Head of caudate nucleus (tissue), 42 donors: ENCODE data around the gene CFAP119.
"Not testable (repeated sequence)": the region's sequence is repeated elsewhere in the genome, so short reads cannot be mapped to it uniquely, and the experiment has no call there.

Source experiments
- DNase-seq, 42 donors: peaks; one replicate each; pipeline versions ENCODE4 v3.0.0 to v3.0.0-alpha.2; 2020 to 2021; ENCODE audit warnings: mixed read lengths in 7 of 42
- intact Hi-C: fragments of 100-400 bp; cut with DNase I; formaldehyde crosslinking; loops from one replicate; pipeline ENCODE4 v1.15.0; 2022

CFAP119 gene

DNA sequence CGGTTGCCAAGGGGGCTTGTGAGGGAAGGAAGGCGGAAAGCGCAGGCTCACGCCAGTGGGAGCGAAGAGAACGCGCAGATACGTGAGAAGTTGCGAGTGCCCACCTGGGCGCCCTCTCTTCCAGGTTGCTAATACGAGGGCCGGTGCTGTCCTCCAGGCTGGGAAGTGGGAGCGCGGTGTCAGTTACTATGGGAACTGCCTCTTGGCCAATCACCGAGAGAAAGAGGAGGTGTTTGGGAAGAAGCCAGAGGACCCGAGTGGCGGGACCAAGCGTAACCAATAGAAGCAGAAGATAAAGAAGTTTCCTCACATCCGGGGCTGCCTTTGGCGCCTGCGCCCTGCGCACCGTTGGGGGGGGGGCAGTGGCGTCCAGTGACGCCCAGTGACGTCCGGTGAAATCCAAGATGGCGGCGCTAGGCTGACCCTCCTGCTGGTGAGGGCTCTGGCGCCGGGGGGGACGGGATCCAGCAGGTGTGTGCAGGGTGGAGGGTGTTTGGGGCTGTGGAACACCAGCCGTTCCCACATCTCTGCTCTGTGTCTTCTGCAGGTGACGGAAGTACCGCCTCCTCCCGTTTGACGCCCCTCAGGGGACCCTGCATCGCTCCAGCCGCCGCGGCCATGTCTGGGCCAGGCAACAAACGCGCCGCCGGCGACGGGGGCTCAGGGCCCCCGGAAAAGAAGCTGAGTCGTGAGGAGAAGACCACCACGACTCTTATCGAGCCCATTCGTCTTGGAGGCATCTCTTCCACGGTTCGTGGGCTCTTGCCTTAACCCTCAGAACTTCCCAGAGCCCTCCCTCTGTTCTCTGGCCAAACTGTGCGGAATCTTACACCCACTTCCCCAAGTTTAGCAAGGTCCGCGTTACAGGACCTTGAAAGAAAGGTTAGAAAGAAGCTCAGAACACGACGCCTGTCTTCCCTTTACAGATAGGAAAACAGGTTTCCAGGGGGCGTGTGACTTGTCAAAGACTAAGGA is at the start of gene CFAP119, which contains the start of gene RNF40:
Gene CFAP119 (minus strand): TSS at position 135 of the 975 bp plus-strand sequence. CDS start 314 bp downstream, outside the sequence.
Gene RNF40 (plus strand): TSS at position 395 of the 975 bp plus-strand sequence. CDS start 224 bp downstream, at position 619.
- peak; percentile 94 to 99 (median 97) for DNase-seq
- intact Hi-C loops = loop anchor here (2.0 kb wide), 1 partner anchor 13 kb away; the partner anchor contains the start of gene PHKG2

DNA sequence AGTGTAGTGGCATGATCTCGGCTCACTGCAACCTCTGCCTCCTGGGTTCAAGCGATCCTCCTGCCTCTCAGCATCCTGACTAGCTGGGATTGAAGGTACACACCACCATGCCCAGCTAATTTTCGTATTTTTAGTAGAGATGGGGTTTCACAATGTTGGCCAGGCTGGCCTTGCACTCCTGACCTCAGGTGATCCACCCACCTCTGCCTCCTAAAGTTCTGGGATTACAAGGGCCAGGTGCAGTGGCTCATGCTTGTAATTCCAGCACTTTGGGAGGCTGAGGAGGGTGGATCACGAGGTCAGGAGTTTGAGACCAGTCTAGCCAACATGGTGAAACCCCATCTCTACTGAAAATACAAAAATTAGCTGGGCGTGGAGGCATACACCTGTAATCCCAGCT is 47.8 kb upstream of the CFAP119 start:
- not testable (repeated sequence) for DNase-seq
- intact Hi-C loops = loop anchor here (5.0 to 10.0 kb wide), 2 partner anchors 68 to 115 kb away; partner anchors contain the start of gene FBXL19

DNA sequence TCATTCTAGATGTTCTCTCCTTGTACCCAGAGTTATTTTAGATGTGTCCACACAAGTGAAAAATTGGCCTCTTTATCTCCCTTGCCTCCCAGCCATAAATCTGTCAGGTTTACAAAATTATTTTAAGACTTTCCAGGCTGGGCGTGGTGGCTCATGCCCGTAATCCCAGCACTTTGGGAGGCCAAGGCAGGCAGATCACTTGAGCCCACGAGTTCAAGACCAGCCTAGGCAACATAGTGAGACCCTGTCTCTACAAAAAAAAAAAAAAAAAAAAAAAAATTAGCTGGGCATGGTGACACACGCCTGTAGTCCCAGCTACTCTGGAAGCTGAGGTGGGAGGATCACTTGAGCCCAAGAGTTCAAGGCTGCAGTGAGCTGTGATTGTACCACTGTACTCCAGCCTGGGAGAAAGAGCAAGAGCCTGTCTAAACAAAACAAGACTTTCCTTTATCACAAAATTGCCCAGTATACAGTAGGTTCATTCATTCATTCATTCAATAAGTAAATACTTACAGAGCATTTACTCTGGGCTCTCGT is 47.1 kb upstream of the CFAP119 start:
- not testable (repeated sequence) for DNase-seq
- intact Hi-C loops = loop anchor here (5.0 to 10.0 kb wide), 2 partner anchors 68 to 116 kb away; partner anchors contain the start of gene FBXL19

DNA sequence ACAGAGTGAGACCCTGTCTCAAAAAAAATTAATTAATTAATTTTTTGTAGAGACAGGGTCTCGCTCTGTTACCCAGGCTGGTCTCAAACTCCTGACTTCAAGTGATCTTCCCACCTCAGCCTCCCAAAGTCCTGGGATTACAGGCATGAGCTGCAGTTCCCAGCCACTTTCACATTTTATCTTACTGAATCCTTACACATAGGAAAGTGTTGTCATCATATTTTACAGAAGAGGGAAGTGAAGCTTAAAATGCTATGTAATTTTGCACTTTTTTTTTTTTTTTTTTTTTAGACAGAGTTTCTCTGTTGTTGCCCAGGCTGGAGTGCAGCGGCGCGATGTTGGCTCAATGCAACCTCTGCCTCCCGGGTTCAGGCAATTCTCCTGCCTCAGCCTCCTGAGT is 46.3 kb upstream of the CFAP119 start:
- intact Hi-C loops = loop anchor here (5.0 to 10.0 kb wide), 2 partner anchors 69 to 117 kb away; partner anchors contain the start of gene FBXL19
- no peak for DNase-seq

DNA sequence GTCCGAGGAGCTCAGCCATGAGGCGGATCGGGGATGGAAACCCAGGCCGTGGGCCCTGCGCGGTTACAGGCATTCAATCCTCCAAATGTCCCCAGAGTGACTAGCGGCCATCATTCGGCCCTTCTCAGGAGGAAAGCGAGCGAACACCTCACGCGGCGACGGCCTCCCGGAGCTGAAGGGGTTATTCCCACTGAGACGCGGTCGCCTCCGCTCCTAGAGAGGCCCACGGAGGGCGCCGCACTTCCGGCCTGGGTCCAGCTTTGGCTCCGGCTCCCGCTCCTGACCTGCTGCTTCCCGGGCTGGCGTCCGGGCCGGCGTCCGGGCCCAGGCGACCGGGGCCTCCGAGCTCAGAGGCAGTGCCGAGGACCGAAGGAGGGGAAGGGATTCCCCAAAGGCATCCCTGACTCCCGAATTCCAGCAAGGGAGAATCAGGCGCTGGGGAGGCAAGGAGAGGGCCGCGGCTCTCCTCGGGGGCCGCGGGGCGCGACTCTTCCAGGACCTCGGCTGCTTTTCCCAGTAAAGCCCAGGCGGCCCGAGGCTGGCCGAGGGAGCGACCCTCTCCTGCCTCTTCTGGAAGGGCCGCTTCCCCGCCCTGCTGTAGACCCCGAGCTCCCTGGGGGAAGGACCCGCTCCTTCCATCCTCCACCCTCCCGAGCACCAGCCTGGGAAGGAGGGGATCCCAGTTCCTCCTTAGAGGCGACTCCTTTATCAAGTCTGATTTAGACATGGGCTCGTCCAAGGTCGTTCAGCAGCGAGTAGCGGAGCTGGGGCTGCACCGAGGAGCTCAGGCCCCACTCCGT is 43.7 kb upstream of the CFAP119 start:
- peak; percentile 70 to 96 (median 90) for DNase-seq
- intact Hi-C loops = loop anchor here (2.0 to 10.0 kb wide), 3 partner anchors 19 to 119 kb away; partner anchors contain the start of genes FBXL19 and ZNF629

DNA sequence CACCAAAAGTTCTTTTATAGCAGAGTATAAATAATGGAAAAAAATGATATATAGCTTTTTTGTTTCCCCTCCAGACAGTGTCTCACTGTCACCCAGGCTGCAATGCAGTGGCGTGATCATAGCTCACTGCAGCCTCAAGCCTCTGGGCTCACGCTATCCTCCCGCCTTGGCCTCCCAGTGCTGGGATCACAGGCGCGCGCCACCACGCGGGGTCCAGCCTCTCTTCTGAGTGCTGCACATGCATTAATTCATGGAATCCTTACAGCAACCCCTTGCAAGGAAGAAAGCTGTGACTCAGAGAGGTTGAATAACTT is 43.2 kb upstream of the CFAP119 start:
- peak in 6 of 42 donors; percentile 17 to 48 (median 26) for DNase-seq
- intact Hi-C loops = loop anchor here (5.0 to 10.0 kb wide), 2 partner anchors 72 to 120 kb away; partner anchors contain the start of gene FBXL19

DNA sequence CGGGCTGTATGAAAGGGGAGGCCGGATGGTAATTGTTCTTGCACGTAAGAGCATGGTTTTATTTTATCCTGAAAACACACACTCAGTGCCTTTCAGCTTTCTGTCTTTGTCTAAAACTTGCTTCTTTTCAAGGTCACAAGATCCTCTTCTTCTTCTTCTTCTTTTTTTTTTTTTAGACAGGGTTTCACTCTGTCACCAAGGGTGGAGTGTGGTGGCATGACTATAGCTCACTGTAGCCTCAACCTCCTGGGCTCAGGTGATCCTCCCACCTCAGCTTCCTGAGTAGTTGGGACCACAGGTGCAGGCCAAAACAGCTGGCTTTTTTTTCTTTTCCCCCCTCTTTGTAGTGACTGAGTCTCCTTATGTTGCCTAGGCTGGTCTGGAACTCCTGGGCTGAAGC is 41.1 kb upstream of the CFAP119 start:
- intact Hi-C loops = loop anchor here (10.0 kb wide), 1 partner anchor 122 kb away; the partner anchor contains the start of gene FBXL19
- no peak for DNase-seq

DNA sequence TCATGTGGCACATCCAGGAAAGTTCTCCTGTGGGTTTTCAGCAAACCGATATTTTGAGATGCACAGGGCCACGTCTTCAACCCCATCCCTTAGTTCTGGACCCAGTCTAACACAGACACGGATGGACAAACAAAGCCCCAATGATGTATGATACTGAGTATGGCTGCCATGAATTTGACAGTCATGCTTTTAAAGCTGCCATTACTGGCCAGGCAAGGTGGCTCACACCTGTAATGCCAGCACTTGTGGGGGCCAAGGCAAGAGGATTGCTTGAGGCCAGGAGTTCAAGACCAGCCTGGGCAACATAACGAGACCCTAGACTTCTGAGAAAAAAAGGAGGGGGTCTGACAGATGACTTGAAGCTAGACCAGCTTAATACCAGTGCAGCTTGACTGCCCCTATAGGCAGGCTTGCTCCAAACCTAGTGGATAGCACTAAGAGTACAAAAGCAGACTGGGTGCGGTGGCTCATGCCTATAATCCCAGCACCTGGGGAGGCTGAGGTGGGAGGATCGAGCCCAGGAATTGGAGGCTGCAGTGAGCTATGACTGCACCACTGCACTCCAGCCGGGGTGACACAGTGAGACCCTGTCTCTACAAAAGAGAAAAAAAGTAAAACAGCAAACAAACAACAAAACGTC is 35.9 kb upstream of the CFAP119 start:
- no peak for DNase-seq
- intact Hi-C loops = no loop called here

DNA sequence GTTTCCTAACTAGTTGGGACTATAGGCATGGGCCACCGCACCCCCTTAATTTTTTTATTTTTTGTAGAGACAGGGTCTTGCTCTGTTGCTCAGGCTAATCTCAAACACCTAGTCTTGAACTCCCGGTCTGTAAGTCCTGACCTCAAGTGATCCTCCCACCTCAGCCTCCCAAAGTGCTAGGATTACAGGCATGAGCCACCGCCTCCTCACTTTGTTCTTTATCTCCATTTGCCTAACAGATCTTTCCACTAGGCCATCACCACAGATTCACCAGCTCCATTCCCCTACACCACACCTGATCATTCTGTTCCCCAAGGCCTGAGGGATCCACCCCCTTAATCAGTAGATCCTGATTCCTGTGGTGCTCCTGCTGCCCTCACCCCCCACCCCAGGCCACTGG is 32.8 kb upstream of the CFAP119 start:
- DNase-seq = no peak
- intact Hi-C loops = no loop called here

DNA sequence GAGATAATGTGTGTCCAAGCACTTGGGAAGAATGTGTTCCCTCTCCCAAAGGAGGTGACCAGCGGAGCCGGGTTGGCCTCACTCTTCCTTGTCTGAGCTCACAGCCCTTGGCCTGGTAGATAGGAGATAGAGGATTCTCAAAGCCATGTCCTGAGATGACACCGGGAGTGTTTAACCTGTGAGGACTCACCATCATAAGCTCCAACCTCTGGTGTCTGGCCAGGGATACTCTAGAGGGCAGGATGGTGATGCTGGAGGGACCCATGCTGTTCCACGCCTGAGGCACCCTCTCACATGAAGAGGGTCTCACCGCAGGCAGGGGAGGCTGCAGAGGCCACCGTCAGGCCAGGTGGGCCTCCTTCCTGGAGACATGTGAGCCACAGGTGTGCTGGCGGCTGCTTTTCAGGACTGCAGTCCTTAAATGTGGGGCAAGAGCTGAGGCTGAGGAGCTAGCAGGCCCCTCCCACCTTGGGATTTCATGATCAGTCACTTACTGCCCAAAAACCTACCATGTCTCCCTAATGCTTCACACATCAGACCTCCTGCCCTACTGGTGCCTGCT is 31.7 kb upstream of the CFAP119 start:
- DNase-seq = no peak
- intact Hi-C loops = no loop called here

DNA sequence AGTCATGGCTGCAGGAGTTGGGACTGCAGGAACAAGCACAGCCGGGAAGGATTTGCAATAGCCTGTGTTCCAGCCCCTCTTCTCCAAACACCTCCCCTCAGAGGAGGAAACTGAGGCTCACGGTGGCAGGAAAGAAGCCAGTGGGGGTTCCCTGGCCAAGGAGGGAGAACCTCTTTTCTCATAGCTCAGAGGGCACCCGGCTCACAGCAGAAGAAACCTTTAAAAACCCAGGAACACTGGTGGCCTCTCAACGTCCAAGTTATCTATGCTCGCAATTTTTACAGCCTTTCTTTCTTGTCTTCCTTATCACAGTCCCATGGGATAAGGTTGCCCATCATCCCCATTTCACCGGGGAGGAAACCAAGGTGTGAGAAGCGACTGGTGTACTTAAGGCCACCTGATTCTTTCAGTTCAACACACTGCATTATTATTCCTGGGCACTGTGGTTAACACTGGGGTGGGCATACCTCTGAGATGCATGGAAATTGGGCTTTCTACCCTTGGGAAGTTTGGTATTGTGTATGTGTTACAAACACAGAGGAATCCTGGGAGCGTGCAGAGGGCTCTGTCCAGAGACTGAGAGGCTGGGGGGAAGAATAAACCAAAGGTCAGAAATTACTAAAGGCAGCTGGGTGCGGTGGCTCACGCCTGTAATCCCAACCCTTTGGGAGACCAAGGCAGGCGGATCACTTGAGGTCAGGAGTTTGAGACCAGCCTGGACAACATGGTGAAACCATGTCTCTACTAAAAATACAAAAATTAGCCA is 25.9 kb upstream of the CFAP119 start:
- intact Hi-C loops = loop anchor here (2.0 to 5.0 kb wide), 2 partner anchors 19 to 90 kb away; no protein-coding TSS in a partner anchor
- DNase-seq = no peak

DNA sequence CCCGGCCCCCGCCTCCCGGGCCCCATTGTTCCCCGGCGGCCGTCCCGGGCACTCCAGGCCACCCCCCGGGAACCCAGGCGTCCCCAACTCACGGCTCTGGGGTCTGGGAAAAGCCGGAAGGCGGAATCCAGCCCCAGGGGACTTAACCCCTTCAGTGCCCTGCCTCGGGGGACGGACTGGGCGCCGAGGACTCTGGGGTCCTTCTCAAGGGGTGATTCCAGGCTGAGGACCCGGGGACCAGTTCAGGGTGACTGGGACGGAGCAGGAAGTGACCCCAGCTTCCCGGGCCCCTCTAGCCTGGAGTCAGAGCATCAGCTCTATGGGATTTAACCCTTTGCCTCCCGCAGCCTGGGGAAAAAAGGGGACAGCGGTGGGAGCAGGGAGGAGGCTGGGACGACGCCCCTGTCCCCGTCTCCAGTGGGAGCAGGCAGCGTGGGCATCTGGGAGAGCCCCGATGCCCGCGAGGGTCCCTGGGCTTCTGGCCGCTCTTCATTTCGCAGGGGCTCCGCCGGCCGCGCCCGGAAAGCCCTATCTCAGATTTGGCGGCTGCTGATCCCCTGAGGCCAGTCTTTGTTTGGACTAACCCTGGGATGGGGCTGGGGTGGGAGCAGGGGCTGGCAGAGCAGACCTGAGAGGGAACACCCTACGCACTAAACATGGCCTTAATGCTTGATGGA is 25.2 kb upstream of the CFAP119 start, which contains the start of gene ZNF629:
Gene ZNF629 (minus strand): TSS at position 270 of the 677 bp plus-strand sequence. CDS start 2,723 bp downstream, outside the sequence.
- DNase-seq = peak; percentile 65 to 94 (median 84)
- intact Hi-C loops = loop anchor here (2.0 to 5.0 kb wide), 2 partner anchors 20 to 90 kb away; no protein-coding TSS in a partner anchor

DNA sequence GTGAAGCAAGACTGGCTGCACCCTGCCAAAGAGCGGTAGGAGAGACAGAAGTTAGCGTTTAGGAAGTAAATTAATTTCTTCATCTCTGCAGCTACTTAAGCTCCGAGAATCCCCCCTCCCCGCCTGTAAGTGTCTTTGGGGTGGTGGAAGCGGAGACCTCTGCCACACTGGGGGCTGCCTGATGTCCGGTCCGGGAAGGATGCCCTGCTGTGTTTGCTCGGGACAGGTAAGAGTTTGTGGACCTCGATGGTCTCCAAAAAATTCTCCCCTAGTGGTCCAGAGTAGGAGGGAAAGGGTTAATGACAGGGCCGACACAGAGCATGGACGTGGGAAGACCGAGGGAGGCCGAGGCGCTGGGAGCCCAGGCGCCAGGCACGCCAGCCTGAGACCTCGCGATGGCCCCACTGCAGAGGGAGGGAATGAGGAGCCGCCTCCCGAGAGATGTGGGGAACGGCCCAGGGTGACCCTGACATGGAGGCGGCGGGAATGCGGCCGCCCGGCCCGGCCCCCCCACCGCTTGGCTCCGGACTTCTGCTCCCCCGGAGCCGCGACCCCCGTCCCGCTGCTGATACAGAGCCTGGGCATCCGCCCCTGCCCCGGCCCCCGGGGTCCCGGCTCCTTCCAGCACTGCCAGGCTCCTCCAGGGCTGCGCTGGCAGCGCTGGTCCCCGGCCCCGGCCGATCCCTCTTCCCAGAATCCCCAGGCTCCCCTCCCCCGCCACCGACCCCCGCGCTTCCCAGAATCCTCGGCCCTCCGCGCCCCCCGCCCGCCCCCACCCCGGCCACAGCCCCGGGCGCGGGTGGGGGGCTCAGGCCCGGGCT is 24.5 kb upstream of the CFAP119 start:
- peak in 22 of 42 donors; percentile 16 to 60 (median 25) for DNase-seq
- intact Hi-C loops = loop anchor here (2.0 to 5.0 kb wide), 2 partner anchors 20 to 91 kb away; no protein-coding TSS in a partner anchor

DNA sequence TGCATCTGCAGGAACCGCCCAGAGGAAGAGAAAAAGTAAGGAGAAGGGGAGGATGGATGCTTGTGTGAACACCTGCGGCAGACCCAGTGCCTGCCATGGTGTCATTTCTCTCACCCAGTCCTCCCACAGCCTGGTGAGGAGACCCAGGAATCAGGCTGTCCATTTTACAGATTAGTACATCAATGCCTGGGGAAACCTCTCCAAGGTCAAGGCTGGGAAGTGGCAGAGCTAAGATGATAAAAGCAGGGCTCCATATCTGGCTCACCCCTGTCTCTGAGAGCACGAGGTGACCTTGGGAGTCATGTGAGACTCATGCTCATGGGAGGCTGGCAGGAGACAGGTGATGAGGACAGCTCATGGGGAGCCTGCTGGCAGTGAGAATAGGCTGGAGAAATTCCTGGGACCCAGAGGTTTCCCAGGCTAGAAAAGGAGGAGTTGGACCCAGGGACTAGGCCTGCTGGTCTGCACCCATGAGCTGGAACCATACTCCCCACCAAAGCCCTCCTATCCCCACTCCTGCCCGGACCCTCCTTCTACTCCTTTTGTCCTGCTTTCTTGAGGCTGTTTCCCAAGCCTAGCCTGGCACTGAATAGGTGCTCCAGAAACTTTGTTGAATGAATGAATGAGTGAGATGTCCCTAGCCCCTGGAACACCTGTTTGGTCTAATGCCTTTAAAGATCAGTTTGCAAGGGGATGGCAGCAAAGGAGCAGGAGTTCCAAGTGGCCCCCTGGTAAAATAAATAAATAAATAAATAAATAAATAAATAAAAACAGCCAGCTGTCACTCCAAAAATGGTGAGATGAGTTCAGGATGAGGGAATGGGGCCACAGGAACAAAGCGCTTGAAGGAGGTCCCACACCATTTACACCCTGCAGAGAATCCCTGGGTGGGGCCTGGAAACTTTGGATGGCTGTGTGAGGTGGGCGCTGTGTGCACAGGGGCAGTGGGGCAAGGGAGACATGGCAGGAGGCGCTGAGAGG is 23.6 kb upstream of the CFAP119 start:
- intact Hi-C loops = loop anchor here (2.0 to 5.0 kb wide), 2 partner anchors 21 to 92 kb away; no protein-coding TSS in a partner anchor
- peak in 2 of 42 donors; percentile 30 to 33 for DNase-seq
